Osteocyte (in vitro differentiated cells): Measurements from ENCODE around the gene CCN5. TPM values are rescaled to one million over a fixed set of nuclear protein-coding genes. Genes with fewer than 3 reads are reported as not detected.

Source experiments
- total RNA-seq: library from RNA; stranded (reverse); gene quantifications from 2 replicates; pipeline ENCODE4 v1.2.1, GENCODE V29; 2021

CCN5 gene
- total RNA-seq, 1 donor from 2014 or later = 18.2 TPM

Other genes with a start within 250 kb of the CCN5 start
- 18.9 and 20.8 TPM in 2 replicates for gene TTPAL, start 239.5 kb upstream of the CCN5 start, total RNA-seq
- 121 and 125 TPM in 2 replicates for gene SERINC3, start 193.3 kb upstream of the CCN5 start, total RNA-seq
- gene PKIG, start 132.8 kb upstream of the CCN5 start, total RNA-seq = 26.0 and 29.5 TPM in 2 replicates
- gene ADA, start 63.7 kb upstream of the CCN5 start, total RNA-seq = 177 and 185 TPM in 2 replicates
- gene KCNK15, start 30.5 kb downstream of the CCN5 start, total RNA-seq = 17.5 and 21.5 TPM in 2 replicates
- 0.73 and 0.75 TPM in 2 replicates for gene RIMS4, start 95.2 kb downstream of the CCN5 start, total RNA-seq
- gene YWHAB, start 170.3 kb downstream of the CCN5 start, total RNA-seq = 203 and 205 TPM in 2 replicates
- 56.1 and 65.3 TPM in 2 replicates for gene PABPC1L, start 194.7 kb downstream of the CCN5 start, total RNA-seq
- gene TOMM34, start 245.0 kb downstream of the CCN5 start, total RNA-seq = 23.7 and 24.0 TPM in 2 replicates